ENCODE results near the gene GRID1.

GRID1 gene

GRCh38 chr10:85613391-85613790, 753.2 kb downstream of the GRID1 start:
- no peak for DNase-seq (ENCODE audit: low read depth in 2 of 2)
- TF ChIP-seq CTCF (IDR thresholded peaks at IDR 0.05; ENCODE audit: low read depth, low read length) = no peak

GRCh38 chr10:85612833-85613232, 753.8 kb downstream of the GRID1 start:
- no peak for TF ChIP-seq CTCF (IDR thresholded peaks at IDR 0.05; ENCODE audit: low read depth, low read length)
- H3K4me3 ChIP-seq (replicated peaks in 1 of 2; ENCODE audit: low read depth in 2 of 2, low read length in 2 of 2) = no peak overlapping the region
- no peak for DNase-seq (ENCODE audit: low read depth in 2 of 2)

More at GRCh38 chr10:85613391-85613790, 753.2 kb downstream of the GRID1 start:
- no peak overlapping the region for H3K4me3 ChIP-seq (replicated peaks in 1 of 2; ENCODE audit: low read depth in 2 of 2, low read length in 2 of 2)

- no peak for DNase-seq (ENCODE audit: low read depth in 2 of 2)
- no peak for TF ChIP-seq CTCF (IDR thresholded peaks at IDR 0.05; ENCODE audit: low read depth, low read length)
- H3K4me3 ChIP-seq (replicated peaks in 1 of 2; ENCODE audit: low read depth in 2 of 2, low read length in 2 of 2) = no peak overlapping the region
Observed at GRCh38 chr10:85612378-85612775, 754.2 kb downstream of the GRID1 start.

- H3K4me3 ChIP-seq (replicated peaks in 1 of 2; ENCODE audit: low read depth in 2 of 2, low read length in 2 of 2) = no peak overlapping the region
- DNase-seq (ENCODE audit: low read depth in 2 of 2) = no peak
- TF ChIP-seq CTCF (IDR thresholded peaks at IDR 0.05; ENCODE audit: low read depth, low read length) = no peak
Observed at GRCh38 chr10:85611746-85612377, 754.7 kb downstream of the GRID1 start.

GRCh38 chr10:85611093-85611740, 755.4 kb downstream of the GRID1 start:
- DNase-seq (ENCODE audit: low read depth in 2 of 2) = no peak
- no peak for TF ChIP-seq CTCF (IDR thresholded peaks at IDR 0.05; ENCODE audit: low read depth, low read length)

GRCh38 chr10:85610381-85611092, 756.1 kb downstream of the GRID1 start:
- no peak for TF ChIP-seq CTCF (IDR thresholded peaks at IDR 0.05; ENCODE audit: low read depth, low read length)
- DNase-seq (ENCODE audit: low read depth in 2 of 2) = no peak
- no peak overlapping the region for H3K4me3 ChIP-seq (replicated peaks in 1 of 2; ENCODE audit: low read depth in 2 of 2, low read length in 2 of 2)

More at GRCh38 chr10:85611093-85611740, 755.4 kb downstream of the GRID1 start:
- H3K4me3 ChIP-seq (replicated peaks in 1 of 2; ENCODE audit: low read depth in 2 of 2, low read length in 2 of 2) = no peak overlapping the region
